K562 (cell line): ENCODE data around the gene ERLIN1. TPM values are rescaled to one million over a fixed set of nuclear protein-coding genes. Genes with fewer than 3 reads are reported as not detected.

Experiments used
- ATAC-seq: fragments of 200-7000 bp; cut with Tn5 transposase; 3 replicates; pipeline ENCODE4 v1.9.1; 2020; ENCODE audit warnings: moderate library complexity
- BruUV-seq: library from RNA; stranded (reverse); fragments of 400-500 nt; replicated peaks from 2 replicates; lab custom pipeline; 2021; lab: Mats Ljungman, UMichigan
- CTCF ChIA-PET: fragments of 300-600 bp; formaldehyde crosslinking; extraction: SDS; loops from one replicate; lab custom pipeline; 2021; ENCODE audit warnings: low intra/inter-chr PET ratio; lab: Yijun Ruan, JAX
- POLR2A ChIA-PET: fragments of 300-600, 350-650 bp; sonication (Branson Sonifier 250); formaldehyde crosslinking; extraction: SDS; loops from one replicate; lab custom pipeline; 2021; ENCODE audit warnings: antibody characterized with exemption, inconsistent platforms; lab: Yijun Ruan, JAX
- DNase-seq, 4 experiments: peaks; one replicate each; pipeline versions ENCODE4 v3.0.0 to v3.0.0-alpha.2; 2011 to 2018; ENCODE audit warnings: low spot score in 3 of 4, mixed read lengths in 3 of 4; ENCODE audit errors: extremely low read depth in 1 of 4
- FAIRE-seq: peaks from 2 replicates; lab custom pipeline; 2011; peaks lifted over from hg19 to GRCh38; lab: Jason Lieb, UNC
- H2AFZ ChIP-seq: 2 replicates; pipeline ENCODE4 v1.6.0; 2011; ENCODE audit warnings: low read depth, low read length, control low read depth, inconsistent platforms
- H3K27ac ChIP-seq: fragments of 200-600 bp; 3 replicates; pipeline ENCODE4 v1.8.0; 2011; ENCODE audit warnings: low read depth, mild to moderate bottlenecking, control low read depth, inconsistent platforms, low read length, moderate library complexity, mixed read lengths; ENCODE audit errors: extremely low read depth
- H3K27me3 ChIP-seq, 2 experiments: fragments of 300-600 bp in 1 of 2; 2 replicates in 1 of 2; 3 replicates in 1 of 2; pipeline versions ENCODE4 v1.6.0 to v1.8.0; 2011; ENCODE audit warnings: inconsistent platforms in 2 of 2, low read length in 2 of 2, mild to moderate bottlenecking in 1 of 2, mixed read lengths in 1 of 2, moderate library complexity in 1 of 2; ENCODE audit not compliant: control insufficient read depth in 2 of 2, insufficient read depth in 2 of 2
- H3K36me3 ChIP-seq: fragments of 300-600 bp; 3 replicates; pipeline ENCODE4 v1.8.0; 2011; ENCODE audit warnings: mild to moderate bottlenecking, low read length, inconsistent platforms; ENCODE audit not compliant: control insufficient read depth, insufficient read depth
- H3K4me1 ChIP-seq, 2 experiments: fragments of 200-600 bp in 1 of 2; replicated peaks in 1 of 2; 2 replicates in 1 of 2; 3 replicates in 1 of 2; pipeline versions ENCODE4 v1.5.1 to v1.8.0; 2011; ENCODE audit warnings: inconsistent platforms in 2 of 2, low read length in 2 of 2, mild to moderate bottlenecking in 1 of 2, mixed read lengths in 1 of 2, moderate library complexity in 1 of 2; ENCODE audit not compliant: control insufficient read depth in 2 of 2, insufficient read depth in 2 of 2
- H3K4me2 ChIP-seq: 2 replicates; pipeline ENCODE4 v1.6.1; 2011; ENCODE audit warnings: low read length, control low read depth, inconsistent platforms, mixed read lengths; ENCODE audit not compliant: insufficient read depth
- H3K4me3 ChIP-seq: fragments of 200-600 bp; sonication (generic), shearing (Covaris generic); 2 replicates; pipeline ENCODE4 v1.5.1; 2016; ENCODE audit warnings: control low read depth, inconsistent platforms
- H3K79me2 ChIP-seq: fragments of 200-600 bp; 3 replicates; pipeline ENCODE4 v1.8.0; 2011; ENCODE audit warnings: low read length, inconsistent platforms; ENCODE audit not compliant: control insufficient read depth, insufficient read depth
- H3K9ac ChIP-seq, 2 experiments: 2 replicates each; pipeline versions ENCODE4 v1.6.0 to v1.6.1; 2011; ENCODE audit warnings: low read depth in 2 of 2, low read length in 2 of 2, control low read depth in 1 of 2, inconsistent platforms in 1 of 2, mild to moderate bottlenecking in 1 of 2, mixed read lengths in 1 of 2; ENCODE audit not compliant: insufficient read depth in 1 of 2
- H3K9me1 ChIP-seq: one replicate; pipeline ENCODE4 v1.6.0; 2011; ENCODE audit warnings: inconsistent platforms, mild to moderate bottlenecking, low read length, moderate library complexity; ENCODE audit not compliant: control insufficient read depth, insufficient read depth
- H3K9me3 ChIP-seq: replicated peaks from 2 replicates; pipeline ENCODE4 v1.5.1; 2011; ENCODE audit warnings: low read depth, low read length, inconsistent platforms; ENCODE audit not compliant: control insufficient read depth, insufficient read depth
- H4K20me1 ChIP-seq: replicated peaks from 2 replicates; pipeline ENCODE4 v1.6.1; 2011; ENCODE audit warnings: low read length, inconsistent platforms, mixed read lengths; ENCODE audit not compliant: control insufficient read depth, insufficient read depth
- AFF1 ChIP-seq, 2 experiments: fragments of 450-650 bp; IDR thresholded peaks; 2 replicates each; pipeline ENCODE4 v1.6.1; 2018; ENCODE audit warnings: mild to moderate bottlenecking in 2 of 2, low read depth in 1 of 2; ENCODE audit not compliant: partially characterized antibody in 2 of 2
- ARID3B ChIP-seq: fragments of 250-450 bp; sonication (Bioruptor Pico); IDR thresholded peaks from 2 replicates; pipeline ENCODE4 v1.4.0; 2020; ENCODE audit warnings: borderline replicate concordance
- CLOCK ChIP-seq: fragments of 250-450 bp; sonication (Bioruptor Pico); IDR thresholded peaks from 2 replicates; pipeline ENCODE4 v1.4.0; 2020; ENCODE audit warnings: mild to moderate bottlenecking, moderate library complexity, borderline replicate concordance
- PML ChIP-seq: IDR thresholded peaks from 2 replicates; pipeline ENCODE4 v1.6.1; 2012; ENCODE audit warnings: low read length, inconsistent platforms
- PURB ChIP-seq: sonication (generic); formaldehyde crosslinking; IDR thresholded peaks from 2 replicates; pipeline ENCODE4 v1.9.0; 2021; ENCODE audit warnings: low read depth, mild to moderate bottlenecking, missing genetic modification reagents
- THAP12 ChIP-seq: fragments of 250-450 bp; sonication (Bioruptor Pico); IDR thresholded peaks from 2 replicates; pipeline ENCODE4 v1.9.0; 2021; ENCODE audit warnings: mild to moderate bottlenecking, inconsistent platforms
- ZFPM2 ChIP-seq: fragments of 250-450 bp; sonication (Bioruptor Pico); IDR thresholded peaks from 2 replicates; pipeline ENCODE4 v1.5.1; 2022; ENCODE audit warnings: mild to moderate bottlenecking
- WGBS: fragments of 100-300 bp; shearing (Covaris generic); methylation state at CpG from one replicate; pipeline ENCODE4 v1.1.6; 2016; ENCODE audit warnings: low coverage, mixed read lengths; ENCODE audit not compliant: insufficient coverage; ENCODE audit errors: missing lambda C conversion rate; 5-methylcytosine and 5-hydroxymethylcytosine counted together
- in situ Hi-C: fragments of 300-500 bp; cut with MboI; formaldehyde crosslinking; loops from 4 replicates; pipeline ENCODE4 v1.15.0; 2018; ENCODE audit warnings: inconsistent platforms, mixed read lengths
- intact Hi-C: fragments of 100-400 bp; cut with micrococcal nuclease; formaldehyde crosslinking; loops from 2 replicates; pipeline ENCODE4 v1.14.2; 2022
- polyA plus RNA-seq, 8 experiments: library from polyadenylated mRNA; depleted of rRNA in 4 of 8; stranded (reverse) in 5 of 8; unstranded in 3 of 8; fragments of >200 nt; fragmentation: Nextera tagmentation in 2 of 8; fragmentation: Illumina TruSeq in 1 of 8; extraction: Ambion mirVana in 2 of 8; extraction: Trizol in 1 of 8; gene quantifications; 2 replicates each; pipeline versions ENCODE4 v1.2.1 to v1.2.3, GENCODE V29; 2011 to 2014; ENCODE audit warnings: inconsistent platforms in 1 of 8, missing spikeins in 1 of 8
- total RNA-seq, 7 experiments: library from RNA; depleted of rRNA in 6 of 7; stranded (reverse); fragments of >200 nt in 6 of 7; fragmentation: Illumina TruSeq in 2 of 7; extraction: Trizol in 2 of 7; gene quantifications; 2 replicates each; pipeline versions ENCODE4 v1.2.1 to v1.2.3, GENCODE V29; 2011 to 2021; ENCODE audit warnings: low replicate concordance in 1 of 7

Gene ERLIN1
- total and polyA plus RNA-seq, 9 of the 15 experiments (the other 6 are each of a cell fraction or from before 2014, with no cell fraction given), result 9.8 to 26.8 (median 15.5) TPM

- ATAC-seq (no peak), FAIRE-seq (no peak), DNase-seq (no peak)
- no peaks in the 10 kb centered on the region for H3K9me3 ChIP-seq
- 82% methylated on average over 2 of the region's 2 CpGs for WGBS
- H3K27me3 ChIP-seq, result no peaks in the 10 kb centered on the region
- intact Hi-C loops (no loop called here), in situ Hi-C loops (no loop called here)
- H3K9ac ChIP-seq, result no peak overlapping the region
- peaks cover 68% of the 10 kb centered on the region; the same call in 2 of the 3 replicates for H3K36me3 ChIP-seq
- no peaks in the 10 kb centered on the region for H3K9me1 ChIP-seq
- POLR2A ChIA-PET, result interaction anchor here (0.6 kb wide), 1 partner anchor 11 kb away, joined by 3 read pairs; no protein-coding TSS in a partner anchor
- peaks cover 28% of the 10 kb centered on the region; the same call in 2 of the 3 replicates for H3K79me2 ChIP-seq
- no peaks in the 10 kb centered on the region for H3K4me1 ChIP-seq
- CTCF ChIA-PET, result no interaction called here
- no peak overlapping the region for H3K4me2 ChIP-seq
- no peak overlapping the region for H3K27ac ChIP-seq
- no peak overlapping the region for H3K4me3 ChIP-seq
- BruUV-seq, result no TSS peak
- no peak overlapping the region for H2AFZ ChIP-seq
- H4K20me1 ChIP-seq, result no peaks in the 10 kb centered on the region
- TF ChIP-seq PML (no peak), PURB (CRISPR knock-in tag) (no peak), THAP12 (CRISPR knock-in tag) (no peak), ARID3B (no peak), AFF1 (IDR thresholded peaks at IDR 0.05; ENCODE audit: low read depth in 1 of 2, partially characterized antibody in 2 of 2) (no peak), ZFPM2 (CRISPR knock-in tag) (no peak), CLOCK (CRISPR knock-in tag) (no peak)
Measured at GRCh38 chr10:100158044-100158805, 27.6 kb downstream of the ERLIN1 start.
